ENCODE results near the gene BDKRB2.

The BDKRB2 gene

GRCh38 chr14:96204151-96205058 is at the start of gene BDKRB2:
TSS of gene BDKRB2 (plus strand) at chr14:96204839. CDS start at chr14:96237108, 32,269 bp downstream.
- Histone ChIP-seq H3K36me3 (ENCODE audit: control insufficient read depth, insufficient read depth, low read length, severe bottlenecking) (no peaks in the 10 kb centered on the region), H3K4me3 (ENCODE audit: low read length) (peak within 1 kb of the TSS; percentile 84), H3K4me1 (ENCODE audit: control insufficient read depth, insufficient read depth, low read length) (peaks cover 24% of the 10 kb centered on the region), H3K9me3 (ENCODE audit: control insufficient read depth, low read length) (no peaks in the 10 kb centered on the region), H3K27me3 (replicated peaks; ENCODE audit: control insufficient read depth, insufficient read depth, low read length) (no peaks in the 10 kb centered on the region), H3K9ac (ENCODE audit: low read length) (peak within 1 kb of the TSS; percentile 82)
- peak; percentile 96 for DNase-seq (ENCODE audit: low read depth)

DNA sequence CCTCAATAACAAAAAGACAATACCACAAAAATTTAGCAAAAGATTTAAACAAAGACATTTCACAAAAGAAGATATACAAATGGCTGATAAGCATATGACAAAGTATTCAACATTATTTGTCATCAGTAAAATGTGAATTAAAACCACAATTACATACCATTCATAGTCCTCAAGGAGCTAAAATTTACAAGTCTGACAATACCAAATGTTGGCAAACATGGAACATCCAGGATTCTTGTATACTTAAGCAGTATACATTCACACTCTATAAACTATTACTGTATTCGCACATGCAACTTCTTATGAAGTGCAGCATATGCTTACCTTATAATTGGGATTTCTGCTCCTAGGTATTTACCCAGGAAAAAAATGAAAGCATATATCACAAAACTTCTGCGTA is 49.7 kb upstream of the BDKRB2 start:
- no peak for DNase-seq (ENCODE audit: low read depth)
- no peaks in the 10 kb centered on the region for H3K27me3 ChIP-seq (replicated peaks; ENCODE audit: control insufficient read depth, insufficient read depth, low read length)
- no peaks in the 10 kb centered on the region for H3K9me3 ChIP-seq (ENCODE audit: control insufficient read depth, low read length)
- H3K4me3 ChIP-seq (ENCODE audit: low read length), result no peak overlapping the region
- no peaks in the 10 kb centered on the region for H3K36me3 ChIP-seq (ENCODE audit: control insufficient read depth, insufficient read depth, low read length, severe bottlenecking)
- H3K9ac ChIP-seq (ENCODE audit: low read length), result no peak overlapping the region
- H3K4me1 ChIP-seq (ENCODE audit: control insufficient read depth, insufficient read depth, low read length), result peaks cover 6% of the 10 kb centered on the region

DNA sequence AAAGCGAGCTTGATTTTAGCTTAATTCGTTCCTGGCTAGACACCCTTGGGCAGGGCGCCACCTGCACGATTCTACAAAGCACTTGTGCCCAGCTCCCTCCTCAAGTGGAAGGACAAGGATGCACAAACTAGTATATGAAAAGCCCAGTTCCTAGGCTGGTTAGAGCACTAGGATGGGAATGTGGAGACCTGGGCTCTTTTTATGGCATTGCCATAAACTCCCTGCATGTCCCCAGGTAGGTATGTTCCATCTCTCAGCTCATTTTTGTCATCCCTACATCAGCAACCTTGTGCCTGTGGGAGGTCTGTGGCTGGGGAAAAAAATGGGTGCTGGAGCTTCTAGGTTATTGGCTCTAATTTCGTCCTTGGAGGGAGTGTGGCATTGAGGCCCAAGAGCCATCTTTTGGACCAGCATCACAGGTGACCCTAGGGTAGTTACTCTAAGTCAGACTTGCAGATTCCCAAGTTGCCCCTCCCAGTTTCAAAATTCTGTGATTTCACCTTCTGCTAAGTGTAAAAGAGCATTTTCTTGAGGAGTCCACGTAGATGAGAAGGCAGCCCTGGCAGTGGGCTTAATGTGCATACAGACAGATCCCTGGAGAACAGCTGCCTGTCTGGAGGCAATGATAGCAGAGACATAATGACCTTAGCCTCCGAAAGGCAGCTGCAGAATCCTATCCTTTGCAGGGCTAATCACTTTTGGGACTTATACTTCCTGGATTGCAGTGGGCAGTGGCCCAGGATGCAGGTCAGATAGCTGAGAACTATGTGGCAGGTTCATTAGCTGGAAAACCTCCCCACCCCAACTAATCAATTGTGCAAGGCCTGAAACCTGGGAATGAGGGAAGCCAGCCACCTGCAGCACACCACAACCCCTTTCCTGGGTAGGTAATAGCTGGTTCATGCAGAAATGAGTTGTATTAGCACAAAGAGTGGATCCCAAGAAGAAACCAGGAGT is 47.6 kb upstream of the BDKRB2 start:
- DNase-seq (ENCODE audit: low read depth), result no peak
- no peaks in the 10 kb centered on the region for H3K36me3 ChIP-seq (ENCODE audit: control insufficient read depth, insufficient read depth, low read length, severe bottlenecking)

GRCh38 chr14:96158735-96159134 is 45.9 kb upstream of the BDKRB2 start:
- DNase-seq (ENCODE audit: low read depth), result no peak
- Histone ChIP-seq H3K9me3 (ENCODE audit: control insufficient read depth, low read length) (no peaks in the 10 kb centered on the region), H3K4me3 (ENCODE audit: low read length) (no peak overlapping the region), H3K36me3 (ENCODE audit: control insufficient read depth, insufficient read depth, low read length, severe bottlenecking) (no peaks in the 10 kb centered on the region), H3K27me3 (replicated peaks; ENCODE audit: control insufficient read depth, insufficient read depth, low read length) (no peaks in the 10 kb centered on the region), H3K4me1 (ENCODE audit: control insufficient read depth, insufficient read depth, low read length) (no peaks in the 10 kb centered on the region), H3K9ac (ENCODE audit: low read length) (no peak overlapping the region)

More for the DNA sequence above, 47.6 kb upstream of the BDKRB2 start:
- Histone ChIP-seq H3K27me3 (replicated peaks; ENCODE audit: control insufficient read depth, insufficient read depth, low read length) (no peaks in the 10 kb centered on the region), H3K4me3 (ENCODE audit: low read length) (no peak overlapping the region), H3K9me3 (ENCODE audit: control insufficient read depth, low read length) (no peaks in the 10 kb centered on the region), H3K4me1 (ENCODE audit: control insufficient read depth, insufficient read depth, low read length) (no peaks in the 10 kb centered on the region), H3K9ac (ENCODE audit: low read length) (no peak overlapping the region)

DNA sequence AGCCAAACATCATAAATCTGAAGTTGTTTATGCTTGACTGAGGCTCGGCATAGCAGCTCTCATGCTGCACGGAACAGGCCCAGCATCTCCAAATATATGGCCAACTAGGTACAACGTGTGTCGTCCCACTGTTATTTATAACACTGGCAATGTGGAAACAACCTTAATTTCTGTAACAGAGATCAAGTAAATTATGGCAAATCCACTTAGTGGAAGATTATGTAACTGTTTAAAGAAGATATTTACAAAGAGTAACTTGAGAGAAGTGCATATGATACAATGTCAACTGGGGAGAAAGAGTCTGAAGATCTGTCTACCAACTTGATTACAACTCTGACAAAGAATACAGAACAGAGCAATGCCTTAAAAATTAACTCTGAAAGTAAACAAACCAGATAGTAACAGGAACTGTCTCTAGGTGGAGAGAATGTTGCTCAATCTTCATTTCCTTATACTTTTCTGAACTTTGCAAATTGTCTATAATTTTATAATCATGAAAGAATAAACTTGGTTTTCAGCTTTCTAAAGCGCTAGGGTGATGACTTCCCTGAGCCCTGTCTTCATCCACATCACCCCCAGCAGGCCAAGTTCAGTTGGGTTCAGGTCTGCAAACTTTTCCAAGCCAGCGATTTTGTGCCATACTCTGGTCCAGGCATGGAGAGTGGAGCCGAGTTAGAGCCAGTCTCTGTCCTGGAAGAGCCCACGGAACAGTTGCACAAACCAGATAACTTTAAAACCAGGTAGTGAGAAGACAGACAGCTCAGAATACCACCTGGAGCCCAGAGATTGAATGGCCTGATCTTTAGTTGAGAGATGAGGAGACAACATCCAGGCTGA is 44.3 kb upstream of the BDKRB2 start:
- no peaks in the 10 kb centered on the region for H3K27me3 ChIP-seq (replicated peaks; ENCODE audit: control insufficient read depth, insufficient read depth, low read length)
- peak; percentile 9 for DNase-seq (ENCODE audit: low read depth)
- H3K9ac ChIP-seq (ENCODE audit: low read length), result no peak overlapping the region
- H3K9me3 ChIP-seq (ENCODE audit: control insufficient read depth, low read length), result no peaks in the 10 kb centered on the region
- no peak overlapping the region for H3K4me3 ChIP-seq (ENCODE audit: low read length)
- no peaks in the 10 kb centered on the region for H3K4me1 ChIP-seq (ENCODE audit: control insufficient read depth, insufficient read depth, low read length)
- no peaks in the 10 kb centered on the region for H3K36me3 ChIP-seq (ENCODE audit: control insufficient read depth, insufficient read depth, low read length, severe bottlenecking)

DNA sequence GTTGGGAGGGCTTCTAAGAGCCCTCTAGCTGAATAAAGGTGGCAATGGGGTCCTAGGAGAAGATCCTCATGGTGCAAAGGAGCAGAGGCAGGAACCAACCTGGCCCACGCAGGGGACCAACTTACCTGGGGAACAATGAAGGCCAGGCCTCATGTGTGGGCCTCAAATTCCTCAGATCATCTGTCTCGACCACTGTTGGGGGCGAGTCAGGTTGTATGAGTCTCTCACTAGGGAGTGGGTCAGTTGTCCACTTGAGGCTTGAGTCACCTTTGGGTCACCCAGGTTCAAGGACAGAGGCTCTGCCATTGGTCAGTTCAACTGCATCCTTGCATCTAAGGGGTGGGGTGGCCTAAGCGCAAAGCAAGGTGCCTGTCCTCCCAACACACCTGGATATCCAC is 43.7 kb upstream of the BDKRB2 start:
- Histone ChIP-seq H3K9me3 (ENCODE audit: control insufficient read depth, low read length) (no peaks in the 10 kb centered on the region), H3K9ac (ENCODE audit: low read length) (no peak overlapping the region), H3K36me3 (ENCODE audit: control insufficient read depth, insufficient read depth, low read length, severe bottlenecking) (no peaks in the 10 kb centered on the region), H3K4me1 (ENCODE audit: control insufficient read depth, insufficient read depth, low read length) (no peaks in the 10 kb centered on the region), H3K4me3 (ENCODE audit: low read length) (no peak overlapping the region), H3K27me3 (replicated peaks; ENCODE audit: control insufficient read depth, insufficient read depth, low read length) (no peaks in the 10 kb centered on the region)
- no peak for DNase-seq (ENCODE audit: low read depth)

GRCh38 chr14:96161636-96162035 is 43.0 kb upstream of the BDKRB2 start:
- Histone ChIP-seq H3K4me3 (ENCODE audit: low read length) (no peak overlapping the region), H3K9me3 (ENCODE audit: control insufficient read depth, low read length) (no peaks in the 10 kb centered on the region), H3K9ac (ENCODE audit: low read length) (no peak overlapping the region), H3K36me3 (ENCODE audit: control insufficient read depth, insufficient read depth, low read length, severe bottlenecking) (no peaks in the 10 kb centered on the region), H3K27me3 (replicated peaks; ENCODE audit: control insufficient read depth, insufficient read depth, low read length) (no peaks in the 10 kb centered on the region), H3K4me1 (ENCODE audit: control insufficient read depth, insufficient read depth, low read length) (no peaks in the 10 kb centered on the region)
- no peak for DNase-seq (ENCODE audit: low read depth)

DNA sequence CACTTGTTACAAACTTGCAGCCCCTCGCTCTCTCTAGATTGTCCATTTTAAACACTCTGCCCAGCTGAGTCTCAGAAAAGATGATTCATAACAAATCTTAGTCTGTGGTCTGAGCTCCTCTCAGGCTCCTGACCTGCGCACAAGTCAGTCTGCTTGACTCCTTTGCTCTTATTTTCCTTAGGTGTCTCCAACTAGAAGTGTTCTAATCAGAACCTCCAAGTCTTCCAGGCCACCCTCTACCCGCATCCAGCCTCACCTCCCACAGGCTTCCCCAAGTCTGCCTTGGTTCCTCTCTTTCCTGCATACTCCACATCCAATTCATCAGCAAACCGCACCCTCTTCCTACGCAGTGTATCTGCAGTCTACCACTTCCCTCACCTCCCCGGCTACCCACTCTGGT is 42.4 kb upstream of the BDKRB2 start:
- Histone ChIP-seq H3K36me3 (ENCODE audit: control insufficient read depth, insufficient read depth, low read length, severe bottlenecking) (no peaks in the 10 kb centered on the region), H3K9me3 (ENCODE audit: control insufficient read depth, low read length) (no peaks in the 10 kb centered on the region), H3K9ac (ENCODE audit: low read length) (no peak overlapping the region), H3K4me3 (ENCODE audit: low read length) (no peak overlapping the region), H3K27me3 (replicated peaks; ENCODE audit: control insufficient read depth, insufficient read depth, low read length) (no peaks in the 10 kb centered on the region), H3K4me1 (ENCODE audit: control insufficient read depth, insufficient read depth, low read length) (peaks cover 6% of the 10 kb centered on the region)
- no peak for DNase-seq (ENCODE audit: low read depth)

DNA sequence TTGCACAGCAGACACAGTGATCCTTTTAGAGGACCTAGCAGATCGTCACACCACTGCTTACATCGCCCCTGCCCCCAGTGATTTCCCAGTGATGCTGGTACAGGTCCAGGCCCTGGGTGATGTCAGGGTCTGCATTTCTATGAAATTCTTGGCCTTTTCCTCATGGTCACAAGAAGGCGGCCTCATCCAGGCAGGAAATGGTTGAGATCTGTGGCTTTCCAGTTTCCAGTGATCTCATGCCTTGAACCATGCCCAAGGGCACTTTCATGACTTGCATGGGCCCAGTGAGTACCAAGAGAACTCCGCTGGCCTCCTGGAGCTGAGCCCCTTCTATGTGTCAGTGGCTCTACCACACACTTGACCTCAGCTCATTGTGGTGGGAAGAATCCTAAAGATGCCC is 41.9 kb upstream of the BDKRB2 start:
- Histone ChIP-seq H3K4me1 (ENCODE audit: control insufficient read depth, insufficient read depth, low read length) (peaks cover 11% of the 10 kb centered on the region), H3K9me3 (ENCODE audit: control insufficient read depth, low read length) (no peaks in the 10 kb centered on the region), H3K27me3 (replicated peaks; ENCODE audit: control insufficient read depth, insufficient read depth, low read length) (no peaks in the 10 kb centered on the region), H3K4me3 (ENCODE audit: low read length) (no peak overlapping the region), H3K9ac (ENCODE audit: low read length) (no peak overlapping the region), H3K36me3 (ENCODE audit: control insufficient read depth, insufficient read depth, low read length, severe bottlenecking) (no peaks in the 10 kb centered on the region)
- no peak for DNase-seq (ENCODE audit: low read depth)

- no peaks in the 10 kb centered on the region for H3K9me3 ChIP-seq (ENCODE audit: control insufficient read depth, low read length)
- H3K27me3 ChIP-seq (replicated peaks; ENCODE audit: control insufficient read depth, insufficient read depth, low read length), result no peaks in the 10 kb centered on the region
- DNase-seq (ENCODE audit: low read depth), result no peak
- peaks cover 12% of the 10 kb centered on the region for H3K4me1 ChIP-seq (ENCODE audit: control insufficient read depth, insufficient read depth, low read length)
- no peaks in the 10 kb centered on the region for H3K36me3 ChIP-seq (ENCODE audit: control insufficient read depth, insufficient read depth, low read length, severe bottlenecking)
- H3K4me3 ChIP-seq (ENCODE audit: low read length), result no peak overlapping the region
- no peak overlapping the region for H3K9ac ChIP-seq (ENCODE audit: low read length)
Measured at GRCh38 chr14:96164861-96165490, 39.7 kb upstream of the BDKRB2 start.
